Astrocyte (in vitro differentiated cells and primary cell): ENCODE data around the gene CLASP1. TPM values are rescaled to one million over a fixed set of nuclear protein-coding genes. Genes with fewer than 3 reads are reported as not detected.

Experiments
- DNase-seq: peaks from one replicate; pipeline ENCODE4 v3.0.0-alpha.2; 2010; ENCODE audit warnings: low read depth
- FAIRE-seq: peaks from 2 replicates; lab custom pipeline; 2011; peaks lifted over from hg19 to GRCh38; lab: Jason Lieb, UNC
- H2AFZ ChIP-seq: 2 replicates; pipeline ENCODE4 v1.6.0; 2012; ENCODE audit warnings: low read depth, low read length, inconsistent platforms
- H3K27ac ChIP-seq: 2 replicates; pipeline ENCODE4 v1.5.1; 2011; ENCODE audit warnings: low read depth, low read length, inconsistent platforms
- H3K27me3 ChIP-seq: 2 replicates; pipeline ENCODE4 v1.6.0; 2011; ENCODE audit warnings: low read length, inconsistent platforms; ENCODE audit not compliant: insufficient read depth
- H3K36me3 ChIP-seq: 2 replicates; pipeline ENCODE4 v1.5.1; 2011; ENCODE audit warnings: low read length, inconsistent platforms; ENCODE audit not compliant: insufficient read depth
- H3K4me1 ChIP-seq: 2 replicates; pipeline ENCODE4 v1.5.1; 2011; ENCODE audit warnings: low read length, inconsistent platforms; ENCODE audit not compliant: insufficient read depth
- H3K4me2 ChIP-seq: 2 replicates; pipeline ENCODE4 v1.6.0; 2012; ENCODE audit warnings: low read length, inconsistent platforms
- H3K4me3 ChIP-seq: 2 replicates; pipeline ENCODE4 v1.5.1; 2011; ENCODE audit warnings: low read depth, mild to moderate bottlenecking, low read length, inconsistent platforms; ENCODE audit not compliant: insufficient read depth
- H3K79me2 ChIP-seq: 2 replicates; pipeline ENCODE4 v1.6.0; 2012; ENCODE audit warnings: mild to moderate bottlenecking, low read length, inconsistent platforms; ENCODE audit not compliant: insufficient read depth
- H3K9ac ChIP-seq: 2 replicates; pipeline ENCODE4 v1.6.0; 2012; ENCODE audit warnings: mild to moderate bottlenecking, low read length, inconsistent platforms
- H3K9me3 ChIP-seq: 2 replicates; pipeline ENCODE4 v1.5.1; 2012; ENCODE audit warnings: low read depth, mild to moderate bottlenecking, low read length, inconsistent platforms; ENCODE audit not compliant: insufficient read depth
- H4K20me1 ChIP-seq: 2 replicates; pipeline ENCODE4 v1.6.0; 2012; ENCODE audit warnings: low read length, inconsistent platforms; ENCODE audit not compliant: insufficient read depth
- H3K27ac Mint-ChIP-seq: one replicate; pipeline ENCODE4 v1.8.0; 2021; ENCODE audit warnings: mild to moderate bottlenecking, mixed read lengths; ENCODE audit not compliant: unreplicated experiment
- H3K27me3 Mint-ChIP-seq: one replicate; pipeline ENCODE4 v1.8.0; 2021; ENCODE audit warnings: low read depth, mixed read lengths; ENCODE audit not compliant: unreplicated experiment
- H3K36me3 Mint-ChIP-seq: one replicate; pipeline ENCODE4 v1.8.0; 2021; ENCODE audit warnings: low read depth, mixed read lengths; ENCODE audit not compliant: unreplicated experiment
- H3K4me1 Mint-ChIP-seq: one replicate; pipeline ENCODE4 v1.8.0; 2021; ENCODE audit warnings: low read depth, mixed read lengths; ENCODE audit not compliant: unreplicated experiment
- H3K4me3 Mint-ChIP-seq: one replicate; pipeline ENCODE4 v1.8.0; 2021; ENCODE audit warnings: mild to moderate bottlenecking, moderate library complexity, mixed read lengths; ENCODE audit not compliant: unreplicated experiment
- H3K9me3 Mint-ChIP-seq: one replicate; pipeline ENCODE4 v1.8.0; 2021; ENCODE audit warnings: mild to moderate bottlenecking, mixed read lengths; ENCODE audit not compliant: unreplicated experiment
- CTCF ChIP-seq: IDR thresholded peaks from 2 replicates; pipeline ENCODE4 v1.5.1; 2011; ENCODE audit warnings: low read depth, mild to moderate bottlenecking, inconsistent platforms, low read length, moderate library complexity; ENCODE audit not compliant: insufficient read depth
- EZH2 ChIP-seq: IDR thresholded peaks from 2 replicates; pipeline ENCODE4 v1.6.1; 2012; ENCODE audit warnings: mild to moderate bottlenecking, low read length, inconsistent platforms; ENCODE audit not compliant: insufficient read depth
- total RNA-seq: library from RNA; stranded (reverse); gene quantifications from 2 replicates; pipeline ENCODE4 v1.2.1, GENCODE V29; 2021

Gene CLASP1
- total RNA-seq, 1 donor from 2014 or later = 56.7 TPM

GRCh38 chr2:121492409-121492808, 156.9 kb downstream of the CLASP1 start:
- peaks cover 4% of the 10 kb centered on the region for H4K20me1 ChIP-seq
- no peak for TF ChIP-seq EZH2
- TF ChIP-seq CTCF = no peak
- H3K79me2 ChIP-seq = peaks cover 52% of the 10 kb centered on the region
- H3K4me1 Mint-ChIP-seq = no peaks in the 10 kb centered on the region
- no peak overlapping the region for H2AFZ ChIP-seq
- DNase-seq (no peak), FAIRE-seq (no peak)
- H3K27me3 Mint-ChIP-seq = no peaks in the 10 kb centered on the region
- H3K27ac Mint-ChIP-seq = no peak overlapping the region
- H3K4me3 Mint-ChIP-seq = no peak overlapping the region
- H3K27me3 ChIP-seq = no peaks in the 10 kb centered on the region
- no peaks in the 10 kb centered on the region for H3K9me3 ChIP-seq
- H3K9me3 Mint-ChIP-seq = no peaks in the 10 kb centered on the region
- H3K27ac ChIP-seq = no peak overlapping the region
- H3K4me1 ChIP-seq = no peaks in the 10 kb centered on the region
- no peaks in the 10 kb centered on the region for H3K36me3 ChIP-seq
- H3K4me3 ChIP-seq = no peak overlapping the region
- peaks cover 4% of the 10 kb centered on the region for H3K36me3 Mint-ChIP-seq
- H3K4me2 ChIP-seq = no peak overlapping the region
- no peak overlapping the region for H3K9ac ChIP-seq

- no peaks in the 10 kb centered on the region for H3K27me3 Mint-ChIP-seq
- Histone ChIP-seq H3K4me1 (no peaks in the 10 kb centered on the region), H3K27ac (no peak overlapping the region), H3K9me3 (no peaks in the 10 kb centered on the region), H4K20me1 (peaks cover 4% of the 10 kb centered on the region), H3K79me2 (peaks cover 54% of the 10 kb centered on the region), H3K36me3 (no peaks in the 10 kb centered on the region), H3K27me3 (no peaks in the 10 kb centered on the region), H3K4me3 (no peak overlapping the region), H2AFZ (no peak overlapping the region), H3K9ac (no peak overlapping the region), H3K4me2 (no peak overlapping the region)
- peaks cover 3% of the 10 kb centered on the region for H3K36me3 Mint-ChIP-seq
- no peaks in the 10 kb centered on the region for H3K9me3 Mint-ChIP-seq
- no peaks in the 10 kb centered on the region for H3K4me1 Mint-ChIP-seq
- TF ChIP-seq EZH2 = no peak
- no peak for TF ChIP-seq CTCF
- FAIRE-seq = no peak
- DNase-seq = no peak
- H3K27ac Mint-ChIP-seq = no peak overlapping the region
- H3K4me3 Mint-ChIP-seq = no peak overlapping the region
Observed at GRCh38 chr2:121491518-121491917, 157.7 kb downstream of the CLASP1 start.

GRCh38 chr2:121490584-121491133, 158.6 kb downstream of the CLASP1 start:
- Histone ChIP-seq H3K27me3 (no peaks in the 10 kb centered on the region), H4K20me1 (no peaks in the 10 kb centered on the region), H3K27ac (no peak overlapping the region), H3K36me3 (no peaks in the 10 kb centered on the region), H3K4me3 (no peak overlapping the region), H3K4me1 (peaks cover 5% of the 10 kb centered on the region), H2AFZ (no peak overlapping the region), H3K9ac (no peak overlapping the region), H3K4me2 (no peak overlapping the region), H3K79me2 (peaks cover 50% of the 10 kb centered on the region), H3K9me3 (no peaks in the 10 kb centered on the region)
- FAIRE-seq (no peak), DNase-seq (no peak)
- Mint-ChIP-seq H3K27me3 (no peaks in the 10 kb centered on the region), H3K36me3 (no peaks in the 10 kb centered on the region), H3K4me3 (no peak overlapping the region), H3K4me1 (peaks cover 5% of the 10 kb centered on the region), H3K9me3 (no peaks in the 10 kb centered on the region), H3K27ac (no peak overlapping the region)
- TF ChIP-seq EZH2 = no peak
- TF ChIP-seq CTCF = no peak
